ENCODE results near the gene SEC14L5.

Gene SEC14L5

GRCh38 chr16:4957420-4957719, 760 bp upstream of the SEC14L5 start:
- POLR2A ChIA-PET: interaction anchor here (0.8 to 1.7 kb wide), 4 partner anchors 14 to 1410 kb away, joined by 3 to 7 read pairs (median 5); partner anchors contain the start of genes CDIP1, GLYR1 and UBN1

GRCh38 chr16:4958510-4959438, 644 bp downstream of the SEC14L5 start:
- peak overlapping the region; percentile 16 for H3K4me3 ChIP-seq (ENCODE audit: low read depth, low read length)
- H3K36me3 ChIP-seq (ENCODE audit: control insufficient read depth in 2 of 2, insufficient read depth in 1 of 2, low read length in 2 of 2): no peaks in the 10 kb centered on the region
- no peaks in the 10 kb centered on the region for H3K9me3 ChIP-seq (ENCODE audit: control insufficient read depth, insufficient read depth, low read depth, low read length)
- no peak overlapping the region for H3K27ac ChIP-seq (ENCODE audit: extremely low read depth, low read depth, low read length)
- CTCF ChIA-PET: interaction anchor here (0.6 kb wide), 1 partner anchor 99 kb away, joined by 3 read pairs; no protein-coding TSS in a partner anchor
- POLR2A ChIA-PET: interaction anchor here (0.6 to 1.7 kb wide), 6 partner anchors 14 to 420 kb away, joined by 3 to 8 read pairs (median 4); partner anchors contain the start of genes CDIP1, GLYR1, UBALD1 and UBN1
- peaks cover 6% of the 10 kb centered on the region; the same call in 1 of the 2 replicates for H3K4me1 ChIP-seq (ENCODE audit: control insufficient read depth, insufficient read depth, low read length)
- TF ChIP-seq ZNF549 (tag by site-specific recombination; IDR thresholded peaks at IDR 0.05) (no peak), ZNF48 (tag by site-specific recombination; IDR thresholded peaks at IDR 0.05) (no peak), ZFHX2 (tag by site-specific recombination; conservative IDR thresholded peaks at IDR 0.05) (peak; percentile 94), MYNN (tag by site-specific recombination; IDR thresholded peaks at IDR 0.05; ENCODE audit: borderline replicate concordance) (no peak), PRDM2 (tag by site-specific recombination; IDR thresholded peaks at IDR 0.05; ENCODE audit: borderline replicate concordance) (peak; percentile 69; the same call in 1 of the 2 replicates), ZSCAN4 (tag by site-specific recombination; IDR thresholded peaks at IDR 0.05) (peak; percentile 98), ZNF555 (tag by site-specific recombination; conservative IDR thresholded peaks at IDR 0.05) (no peak), KLF9 (tag by site-specific recombination; IDR thresholded peaks at IDR 0.05; ENCODE audit: low read depth) (no peak), ZNF133 (tag by site-specific recombination; IDR thresholded peaks at IDR 0.05) (no peak; the same call in 1 of the 2 replicates), KLF16 (tag by site-specific recombination; IDR thresholded peaks at IDR 0.05) (no peak), ZNF416 (tag by site-specific recombination; IDR thresholded peaks at IDR 0.05) (no peak), ZNF701 (tag by site-specific recombination; IDR thresholded peaks at IDR 0.05) (no peak), ZXDB (tag by site-specific recombination; IDR thresholded peaks at IDR 0.05) (no peak), SETDB1 (IDR thresholded peaks at IDR 0.05; ENCODE audit: insufficient read length, low read length) (no peak), ZNF521 (tag by site-specific recombination; IDR thresholded peaks at IDR 0.05) (no peak), TSHZ1 (tag by site-specific recombination; IDR thresholded peaks at IDR 0.05; ENCODE audit: borderline replicate concordance) (no peak), ZNF248 (tag by site-specific recombination; IDR thresholded peaks at IDR 0.05) (no peak), EGR2 (tag by site-specific recombination; IDR thresholded peaks at IDR 0.05; ENCODE audit: low read depth) (peak; percentile 83)
- TF ChIP-seq, protein P1, sequence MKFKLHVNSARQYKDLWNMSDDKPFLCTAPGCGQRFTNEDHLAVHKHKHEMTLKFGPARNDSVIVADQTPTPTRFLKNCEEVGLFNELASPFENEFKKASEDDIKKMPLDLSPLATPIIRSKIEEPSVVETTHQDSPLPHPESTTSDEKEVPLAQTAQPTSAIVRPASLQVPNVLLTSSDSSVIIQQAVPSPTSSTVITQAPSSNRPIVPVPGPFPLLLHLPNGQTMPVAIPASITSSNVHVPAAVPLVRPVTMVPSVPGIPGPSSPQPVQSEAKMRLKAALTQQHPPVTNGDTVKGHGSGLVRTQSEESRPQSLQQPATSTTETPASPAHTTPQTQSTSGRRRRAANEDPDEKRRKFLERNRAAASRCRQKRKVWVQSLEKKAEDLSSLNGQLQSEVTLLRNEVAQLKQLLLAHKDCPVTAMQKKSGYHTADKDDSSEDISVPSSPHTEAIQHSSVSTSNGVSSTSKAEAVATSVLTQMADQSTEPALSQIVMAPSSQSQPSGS (tag by site-specific recombination; IDR thresholded peaks at IDR 0.05; ENCODE audit: low read depth): no peak

More at GRCh38 chr16:4957420-4957719, 760 bp upstream of the SEC14L5 start:
- TF ChIP-seq ZNF335 (tag by site-specific recombination; conservative IDR thresholded peaks at IDR 0.05): peak; percentile 25
- TF ChIP-seq ZNF394 (tag by site-specific recombination; IDR thresholded peaks at IDR 0.05; ENCODE audit: borderline replicate concordance): no peak
- no peak for TF ChIP-seq ZNF23 (tag by site-specific recombination; IDR thresholded peaks at IDR 0.05; ENCODE audit: borderline replicate concordance)
- no peak for TF ChIP-seq ZNF175 (tag by site-specific recombination; IDR thresholded peaks at IDR 0.05)
- H3K36me3 ChIP-seq (ENCODE audit: control insufficient read depth in 2 of 2, insufficient read depth in 1 of 2, low read length in 2 of 2): no peaks in the 10 kb centered on the region
- CTCF ChIA-PET: interaction anchor here (0.6 to 2.3 kb wide), 11 partner anchors 14 to 473 kb away, joined by 3 to 11 read pairs (median 3); partner anchors contain the start of gene NAGPA
- H3K9me3 ChIP-seq (ENCODE audit: control insufficient read depth, insufficient read depth, low read depth, low read length): no peaks in the 10 kb centered on the region
- peaks cover 6% of the 10 kb centered on the region; the same call in 1 of the 2 replicates for H3K4me1 ChIP-seq (ENCODE audit: control insufficient read depth, insufficient read depth, low read length)
- peak overlapping the region; percentile 28 for H3K4me3 ChIP-seq (ENCODE audit: low read depth, low read length)
- no peak overlapping the region; the same call in 1 of the 2 replicates for H3K27ac ChIP-seq (ENCODE audit: extremely low read depth, low read depth, low read length)

All from HEK293 (cell line).